GM18907 (cell line): ENCODE measurements around the gene MYRIP.

Source experiments
- ATAC-seq: cut with Tn5 transposase; IDR thresholded peaks from one replicate; pipeline ENCODE4 v1.9.1; 2021; ENCODE audit warnings: mild to moderate bottlenecking, moderate library complexity; ENCODE audit not compliant: unreplicated experiment

MYRIP gene

DNA sequence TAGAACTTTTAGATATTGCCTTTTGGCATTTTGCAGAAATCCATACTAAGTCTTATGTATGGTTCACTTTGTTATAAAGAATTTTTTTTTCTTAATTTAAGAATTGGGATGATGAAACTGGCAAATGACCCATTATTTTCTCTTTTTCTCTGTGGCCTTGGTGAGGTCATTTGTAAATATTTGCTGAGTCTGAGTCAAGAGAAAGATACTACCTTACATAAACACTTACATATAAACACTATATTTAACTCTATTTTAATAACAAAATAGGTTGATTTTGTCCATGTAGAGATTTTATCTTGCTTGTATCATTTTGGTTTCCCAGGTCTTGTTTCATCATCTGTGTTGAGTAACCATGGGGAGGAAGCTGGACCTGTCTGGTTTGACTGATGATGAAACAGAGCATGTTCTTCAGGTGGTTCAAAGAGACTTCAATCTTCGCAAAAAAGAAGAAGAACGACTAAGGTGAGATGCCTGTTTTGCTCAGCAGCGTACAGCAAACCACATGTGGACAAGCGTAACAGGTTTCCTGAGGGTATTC is 91.1 kb downstream of the MYRIP start:
- ATAC-seq = no peak

DNA sequence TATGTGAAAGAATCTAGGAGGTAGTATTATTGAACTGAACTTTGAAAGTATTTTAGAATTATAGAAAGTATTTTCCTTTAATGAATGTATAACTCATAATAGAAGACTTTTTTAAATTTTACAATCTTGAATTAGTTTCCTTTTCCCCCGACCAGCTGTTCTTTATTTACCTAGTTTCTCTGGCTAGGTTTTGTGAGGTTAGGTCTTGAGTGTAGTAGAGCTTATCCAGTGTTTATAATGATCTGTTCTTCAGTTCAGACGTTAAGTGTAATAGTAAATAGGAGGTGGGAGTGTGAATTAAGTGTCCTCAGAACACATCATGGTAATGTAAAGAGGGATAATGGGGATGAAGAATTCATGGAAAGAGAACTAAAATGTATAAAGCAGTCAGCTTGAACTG is 93.8 kb downstream of the MYRIP start:
- ATAC-seq = no peak

DNA sequence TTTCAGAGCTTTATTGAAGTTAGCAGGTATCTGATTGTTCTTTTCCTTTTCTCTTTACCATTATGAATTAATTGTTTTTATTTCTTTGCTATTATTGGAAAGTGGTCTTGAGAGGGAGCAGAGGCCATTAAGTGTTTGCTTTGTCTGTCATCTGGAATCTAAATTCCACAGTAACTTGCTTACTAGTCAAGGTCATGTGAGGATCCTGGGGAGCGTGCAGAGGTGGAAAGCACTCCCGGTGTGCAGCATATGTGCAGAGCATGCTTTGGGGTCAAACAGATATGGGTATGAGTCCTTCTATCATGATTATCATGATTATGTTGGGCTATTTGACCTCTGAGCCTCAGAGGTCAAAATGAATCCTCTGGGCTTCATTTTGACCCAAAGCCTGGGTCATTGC is 96.4 kb downstream of the MYRIP start:
- no peak for ATAC-seq

DNA sequence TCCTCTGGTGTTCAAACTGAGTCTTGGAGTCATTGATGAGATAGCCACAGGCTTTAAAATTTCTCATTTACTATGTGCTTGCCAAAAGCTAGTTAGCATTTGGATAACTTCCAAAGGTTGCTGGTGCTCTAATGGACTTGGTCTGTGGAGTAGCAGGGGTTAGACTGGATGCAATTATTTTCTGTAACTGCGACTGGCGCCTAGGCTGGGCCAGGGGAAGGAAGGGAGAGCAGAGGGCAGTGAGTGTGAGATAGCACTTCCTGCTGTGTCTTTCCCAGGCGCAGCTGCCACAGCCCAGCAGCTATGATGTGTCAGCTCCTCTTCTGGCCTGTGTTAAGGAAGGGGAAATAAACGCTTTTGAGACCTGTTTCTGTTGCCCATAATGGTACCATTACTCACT is 98.6 kb downstream of the MYRIP start:
- ATAC-seq = no peak

DNA sequence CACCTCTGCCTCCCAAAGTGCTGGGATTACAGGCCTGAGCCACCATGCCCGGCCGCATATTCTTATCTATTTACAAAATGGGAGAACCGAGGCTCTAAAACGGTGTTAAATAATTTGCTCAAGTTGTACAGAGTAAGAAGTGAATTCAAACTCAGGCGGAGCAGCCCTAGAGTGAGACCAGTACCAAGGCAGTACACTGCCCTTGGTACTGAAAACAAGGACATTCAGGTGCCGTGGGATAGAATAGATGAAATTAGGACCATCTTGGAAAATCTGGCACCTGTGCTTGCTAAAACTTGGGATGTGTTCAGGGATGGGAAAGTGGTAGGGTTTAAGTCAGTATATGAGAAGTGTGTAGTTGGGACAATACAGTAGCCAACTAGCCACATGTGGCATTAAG is 100.7 kb downstream of the MYRIP start:
- ATAC-seq = no peak

DNA sequence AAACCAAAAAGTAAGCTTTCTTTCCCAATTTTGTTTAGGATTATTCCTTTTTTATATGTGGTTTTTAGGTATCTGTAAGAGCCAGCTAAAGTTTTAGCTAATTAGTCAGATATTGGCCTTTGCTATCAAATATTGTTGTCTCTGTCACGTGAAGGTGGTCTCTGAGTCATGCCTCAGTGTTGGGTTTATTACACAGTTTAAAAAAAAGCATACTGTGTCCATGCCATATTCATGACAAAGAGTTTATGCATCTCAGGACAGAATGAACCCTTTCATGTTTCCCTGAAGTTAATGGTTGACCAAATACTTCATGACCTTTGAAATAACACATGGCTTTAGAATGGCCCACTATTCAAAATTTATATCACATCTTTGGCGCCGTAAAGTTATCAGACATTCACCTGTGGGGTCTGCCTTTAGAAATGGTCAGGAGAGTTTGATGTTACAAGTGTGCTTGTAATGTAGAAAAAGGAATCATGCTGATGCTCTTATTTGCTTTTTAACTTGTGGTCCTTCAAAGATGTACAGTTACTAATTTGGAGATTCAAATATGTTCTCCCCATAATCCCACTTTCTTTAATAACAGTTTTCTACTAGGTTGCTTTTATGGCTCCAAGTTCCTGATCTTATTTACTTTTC is 101.5 kb downstream of the MYRIP start:
- no peak for ATAC-seq

DNA sequence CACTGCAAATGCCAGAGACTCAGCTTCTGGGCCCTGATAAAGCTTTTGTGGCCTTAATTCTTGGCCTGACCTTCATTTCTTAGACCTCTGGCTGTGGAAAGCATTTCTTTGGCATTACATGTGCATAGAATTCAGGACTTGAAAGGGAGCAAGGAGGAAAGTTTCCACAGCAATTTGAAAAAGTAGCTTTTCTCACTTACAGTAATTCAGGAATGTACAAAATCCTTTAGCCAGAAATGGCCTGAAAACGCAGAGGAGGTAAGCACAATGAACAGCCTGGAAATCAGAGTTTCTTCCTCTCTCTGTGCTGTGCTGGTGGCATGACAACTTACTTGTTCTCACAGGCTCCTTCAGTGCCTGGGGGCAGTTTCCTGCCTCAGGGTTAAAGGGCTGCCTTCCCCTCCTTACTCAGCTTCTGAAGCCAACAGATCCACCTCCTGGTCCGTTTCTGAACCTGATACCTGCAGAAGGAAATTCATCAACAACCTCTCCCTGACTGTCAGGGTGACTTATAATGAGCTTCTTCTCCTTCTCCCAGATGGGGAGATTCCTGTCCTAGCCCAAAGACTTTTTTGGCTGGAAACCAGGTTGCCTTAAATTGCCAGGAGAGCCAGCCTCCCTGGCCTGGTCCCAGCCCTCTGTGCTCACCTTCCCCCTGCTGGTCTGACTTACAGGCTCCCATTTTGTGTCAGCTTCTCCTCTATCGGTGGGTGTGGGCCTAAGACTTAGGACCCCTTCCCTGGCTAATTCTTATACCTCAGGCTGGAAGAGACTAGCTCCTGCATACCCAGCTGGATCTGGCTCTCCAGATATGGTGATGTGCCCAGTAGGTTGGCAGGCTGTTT is 102.3 kb downstream of the MYRIP start:
- no peak for ATAC-seq

DNA sequence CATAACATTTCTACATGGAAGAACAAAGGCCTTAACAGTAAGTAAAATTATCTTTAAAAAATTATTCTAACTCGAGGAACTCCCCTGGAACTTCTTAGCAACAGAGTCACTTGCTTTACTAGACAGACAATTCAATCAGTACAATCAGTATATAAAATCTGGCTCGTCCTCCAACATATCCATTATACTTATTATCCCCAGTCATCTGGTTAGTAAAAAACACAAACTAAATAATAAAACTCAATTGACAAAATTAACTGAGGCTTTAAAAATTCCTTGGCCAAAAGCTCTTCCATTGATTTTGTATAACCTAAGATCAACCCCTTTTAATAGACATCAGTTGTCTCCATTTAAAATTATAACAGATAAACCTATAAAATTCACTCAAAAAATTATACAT is 105.6 kb downstream of the MYRIP start:
- no peak for ATAC-seq

DNA sequence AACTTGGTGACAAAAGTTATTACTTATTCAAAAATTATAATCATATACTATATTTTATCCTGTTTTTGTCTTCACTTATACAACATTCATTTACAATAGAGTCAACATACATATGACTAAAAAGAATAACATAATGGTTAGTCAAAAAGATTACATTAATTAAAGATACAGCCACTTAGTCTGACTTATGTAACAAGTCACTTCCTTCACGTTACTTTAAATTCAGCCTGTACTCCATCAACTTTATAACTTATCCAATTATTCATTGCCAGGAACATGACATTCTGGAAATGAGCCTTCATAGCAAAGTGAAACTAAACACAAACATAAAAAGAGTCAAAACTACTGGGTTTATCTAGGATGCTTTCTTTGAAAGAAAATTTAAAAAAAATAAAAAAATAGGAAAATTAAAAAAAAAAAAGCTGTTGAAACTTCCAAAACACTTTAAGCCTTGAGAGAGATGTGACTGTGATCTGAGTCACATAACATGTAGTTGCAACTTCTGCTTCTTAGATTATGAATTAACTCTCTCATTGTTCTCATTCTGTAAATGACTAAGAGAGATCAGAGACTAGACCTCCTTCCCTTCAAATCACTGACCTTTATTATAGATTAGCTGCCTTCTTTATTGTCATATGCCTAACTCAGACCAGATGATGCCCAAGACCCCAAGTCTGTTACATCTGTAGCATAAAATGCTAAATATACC is 107.8 kb downstream of the MYRIP start:
- peak; percentile 90 for ATAC-seq

DNA sequence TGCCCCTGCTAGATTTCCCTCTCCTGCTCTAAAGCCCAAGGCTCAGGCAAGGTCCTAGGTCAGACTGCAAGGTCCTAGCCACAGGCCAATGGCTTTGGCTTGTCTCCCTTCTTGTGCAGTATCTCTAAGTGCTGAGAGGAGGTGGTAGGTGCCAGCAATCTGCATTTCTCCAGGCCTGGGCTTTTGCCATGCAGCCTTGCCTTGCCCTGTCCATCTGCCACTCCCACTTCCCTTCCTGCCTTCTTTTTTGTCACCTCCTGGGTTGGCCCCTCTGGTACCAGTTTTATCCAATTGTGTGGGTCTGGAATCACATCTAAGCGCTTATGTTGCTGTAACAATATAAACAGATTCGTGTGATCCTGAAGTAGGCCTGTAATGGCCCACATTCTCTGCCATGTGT is 109.9 kb downstream of the MYRIP start:
- no peak for ATAC-seq

DNA sequence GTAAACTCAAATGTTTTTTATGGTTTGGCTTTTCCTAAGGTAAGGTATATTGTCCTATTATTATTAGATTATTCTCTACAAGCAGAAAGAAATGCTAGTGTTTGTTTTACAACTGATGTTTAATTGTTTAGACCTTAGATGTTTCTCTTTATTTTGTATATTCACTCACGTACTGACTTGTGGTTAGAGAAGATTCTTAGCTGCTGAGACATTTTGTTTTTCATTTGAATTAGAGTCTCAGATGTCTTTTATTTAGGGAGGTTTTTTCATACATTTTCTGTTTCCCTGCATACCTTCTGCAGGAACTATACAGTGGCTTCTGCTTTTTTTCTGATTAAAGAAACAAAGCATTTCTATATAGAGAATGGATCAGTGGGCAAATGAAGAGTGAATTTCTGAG is 110.9 kb downstream of the MYRIP start:
- no peak for ATAC-seq

DNA sequence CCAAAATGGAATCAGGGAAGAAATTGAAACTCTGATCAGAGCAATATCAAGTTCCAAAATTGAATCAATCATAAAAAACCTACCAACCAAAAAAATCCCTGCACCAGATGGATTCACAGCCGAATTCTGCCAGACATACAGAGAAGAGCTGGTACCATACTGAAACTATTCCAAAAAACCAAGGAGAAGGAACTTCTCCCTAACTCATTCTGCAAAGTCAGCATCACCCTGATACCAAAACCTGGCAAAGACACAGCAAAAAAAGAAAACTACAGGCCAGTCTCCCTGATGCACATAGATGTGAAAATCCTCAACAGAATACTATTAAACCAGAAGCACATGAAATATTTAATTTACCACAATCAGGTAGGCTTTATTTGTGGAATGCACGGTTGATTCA is 118.1 kb downstream of the MYRIP start:
- no peak for ATAC-seq

DNA sequence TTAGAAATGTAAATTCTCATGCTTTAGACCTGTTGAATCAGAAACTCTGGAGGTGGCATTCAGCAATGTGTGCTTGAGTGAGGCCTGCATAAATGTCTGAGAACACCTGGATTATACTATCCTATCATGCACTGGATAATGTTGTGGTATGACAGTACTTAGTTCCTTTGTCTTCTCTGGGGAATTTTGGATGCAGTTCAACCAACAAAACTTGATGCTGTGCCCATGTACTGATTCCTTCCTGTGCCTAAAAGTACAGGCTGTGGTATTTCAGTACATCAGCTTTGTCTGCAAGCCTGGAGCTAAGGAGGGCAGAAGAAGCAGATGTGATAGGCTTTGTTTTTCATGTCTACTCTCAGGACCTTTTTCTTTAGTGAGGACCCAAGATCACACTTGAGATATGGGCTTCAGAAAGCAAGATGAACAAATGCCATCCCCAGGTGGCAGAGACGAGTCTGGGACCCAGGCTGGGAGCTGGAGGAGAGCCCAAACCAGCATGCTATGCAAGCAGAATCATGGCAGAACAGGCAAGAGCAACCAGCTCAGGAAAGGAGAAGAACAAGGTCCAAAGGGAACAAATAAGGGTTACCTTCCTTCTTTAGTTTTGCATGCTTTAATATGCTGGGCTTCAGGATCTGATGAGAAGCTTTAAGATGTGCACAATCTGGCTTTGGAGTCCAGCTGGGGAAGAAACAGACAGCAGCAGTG is 124.7 kb downstream of the MYRIP start:
- ATAC-seq = no peak

DNA sequence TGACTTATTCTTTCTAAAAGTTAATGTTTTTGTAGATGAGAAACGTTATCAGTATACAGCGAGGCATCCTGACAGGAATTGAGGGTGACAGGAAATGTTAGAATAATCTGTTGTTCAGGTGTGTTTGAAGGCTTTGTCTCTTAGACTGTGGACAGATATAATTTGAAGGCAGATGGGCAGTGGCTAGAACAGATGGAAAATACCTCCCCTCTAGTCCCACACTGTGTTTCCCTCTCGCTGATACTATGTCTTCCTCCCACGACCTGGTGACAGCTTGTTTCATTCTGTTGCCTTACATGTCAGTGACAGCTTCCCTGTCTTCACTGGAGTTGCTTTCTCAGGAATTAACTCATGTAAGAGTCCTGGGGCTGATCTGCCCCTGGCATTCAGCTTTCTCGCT is 125.3 kb downstream of the MYRIP start:
- ATAC-seq = no peak

DNA sequence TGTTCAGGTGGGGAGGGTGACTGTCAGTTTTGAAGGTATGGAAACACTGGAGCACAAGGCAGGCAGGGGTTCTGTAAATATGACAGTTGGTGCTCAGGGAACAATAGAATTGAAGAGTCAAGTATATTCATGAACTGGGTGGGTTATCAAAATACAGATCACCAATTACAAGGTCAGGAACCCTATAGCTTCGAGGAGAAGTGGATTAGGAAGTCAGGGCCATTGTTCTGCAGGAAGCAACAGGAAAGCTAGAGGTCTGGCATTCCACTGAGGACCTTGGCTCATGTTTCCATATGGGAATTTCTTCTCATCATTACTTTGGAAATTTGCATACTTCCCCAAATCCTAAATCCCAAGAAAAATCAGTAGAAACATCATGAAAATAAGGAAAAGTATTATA is 125.9 kb downstream of the MYRIP start:
- no peak for ATAC-seq

DNA sequence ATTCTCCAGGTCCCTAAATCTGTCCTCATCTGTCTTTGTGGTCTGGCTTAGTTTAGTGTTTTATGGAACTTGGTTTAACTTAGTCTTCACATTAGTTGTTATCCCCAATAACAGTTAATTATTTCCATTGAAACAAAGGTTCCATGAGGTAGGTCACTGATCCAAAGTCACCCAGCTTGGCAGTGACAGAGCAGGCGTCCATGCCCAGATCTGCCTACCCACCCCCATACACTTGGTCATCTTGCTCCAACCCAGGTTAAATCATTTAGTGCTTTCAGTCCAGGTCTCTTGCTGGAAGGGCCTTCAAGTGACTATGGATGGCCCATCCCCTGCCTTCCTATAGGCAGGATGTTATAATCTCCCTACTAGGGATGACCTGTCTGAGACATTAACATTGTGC is 127.4 kb downstream of the MYRIP start:
- ATAC-seq = no peak

DNA sequence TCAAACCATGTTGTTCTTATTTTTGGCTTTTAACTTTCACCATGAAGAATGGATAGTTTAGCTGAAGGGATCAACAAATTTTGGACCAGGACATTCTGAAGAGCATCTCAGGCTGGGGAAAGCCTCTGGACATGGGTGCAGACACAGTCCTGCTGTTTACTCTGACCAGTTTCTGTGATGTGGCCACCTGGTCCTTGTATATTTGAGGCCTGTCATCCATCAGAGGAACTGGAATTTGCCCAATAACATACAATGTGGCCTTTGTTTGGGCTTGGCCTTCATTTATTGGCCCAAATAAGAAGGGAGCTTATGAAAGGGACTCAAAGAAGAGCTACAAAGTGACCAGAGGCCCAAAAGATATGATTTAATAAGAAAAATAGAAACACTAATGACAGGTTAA is 127.9 kb downstream of the MYRIP start:
- ATAC-seq = no peak

DNA sequence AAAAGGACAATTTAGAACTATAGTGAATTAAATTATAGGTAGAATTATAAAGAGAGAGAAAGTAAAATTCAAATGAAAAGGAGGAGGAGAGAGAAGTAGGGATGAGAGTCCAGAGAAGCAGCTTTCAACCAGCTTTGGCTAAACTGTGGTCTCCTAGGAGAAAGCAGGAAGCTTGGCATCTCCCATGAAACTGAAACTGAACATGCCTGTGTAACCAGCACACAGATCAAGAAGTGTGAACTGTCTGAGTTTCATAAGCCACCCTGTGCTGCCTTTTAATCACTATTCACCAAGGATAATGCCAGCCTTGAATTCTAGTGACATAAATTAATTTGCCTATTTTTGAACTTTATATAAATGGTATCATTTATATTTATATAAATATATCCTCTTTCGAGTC is 128.5 kb downstream of the MYRIP start:
- peak; percentile 85 for ATAC-seq

DNA sequence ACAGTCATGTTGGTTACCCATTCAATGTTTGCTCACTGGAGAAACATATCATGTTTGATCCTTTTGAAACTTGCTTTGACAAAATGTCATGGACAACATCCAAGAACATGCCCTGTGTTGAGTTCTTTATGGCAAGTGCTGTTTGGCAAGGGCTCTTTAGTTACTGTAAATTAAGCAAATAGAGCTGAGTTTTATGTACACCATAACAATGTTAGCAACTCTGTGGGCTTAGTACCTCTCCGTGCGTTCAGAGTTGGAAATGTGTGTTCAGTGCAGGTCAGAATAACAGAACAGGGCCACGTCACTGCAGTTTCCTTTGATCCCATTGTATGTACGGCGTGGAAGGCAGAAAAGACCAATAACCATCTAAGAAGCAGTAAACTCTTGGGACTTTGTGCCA is 132.5 kb downstream of the MYRIP start:
- no peak for ATAC-seq

DNA sequence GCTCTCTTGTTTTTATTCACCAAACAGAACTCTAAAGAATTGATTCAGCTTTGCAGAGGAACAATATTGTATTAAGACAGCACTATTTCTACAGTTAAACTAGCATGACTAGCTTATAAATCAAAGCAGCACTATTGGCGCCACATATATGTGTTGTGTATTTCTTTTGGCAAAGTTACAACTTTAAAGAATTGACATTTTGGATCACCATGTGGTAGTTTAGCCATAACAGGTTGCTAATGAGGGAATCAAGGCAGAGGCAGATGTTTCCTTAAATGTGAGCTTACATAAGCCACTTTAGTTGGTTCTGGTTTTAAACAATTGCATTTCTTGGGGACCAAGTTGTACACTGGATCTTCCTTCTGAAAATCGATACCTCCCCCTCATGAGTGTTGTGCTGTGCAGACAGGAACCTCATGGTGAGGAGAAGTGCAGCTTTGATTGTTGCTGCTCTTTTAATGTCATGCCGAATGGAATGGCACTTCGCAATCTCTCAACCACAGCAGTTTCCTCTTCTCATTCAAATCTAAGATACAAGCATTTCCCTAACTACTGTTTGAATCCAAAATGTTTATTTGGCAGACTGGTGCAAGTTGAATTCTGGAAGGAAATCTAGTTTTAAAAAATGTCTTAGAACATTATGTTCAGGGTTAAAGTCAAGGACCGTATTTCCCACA is 151.2 kb downstream of the MYRIP start:
- no peak for ATAC-seq

DNA sequence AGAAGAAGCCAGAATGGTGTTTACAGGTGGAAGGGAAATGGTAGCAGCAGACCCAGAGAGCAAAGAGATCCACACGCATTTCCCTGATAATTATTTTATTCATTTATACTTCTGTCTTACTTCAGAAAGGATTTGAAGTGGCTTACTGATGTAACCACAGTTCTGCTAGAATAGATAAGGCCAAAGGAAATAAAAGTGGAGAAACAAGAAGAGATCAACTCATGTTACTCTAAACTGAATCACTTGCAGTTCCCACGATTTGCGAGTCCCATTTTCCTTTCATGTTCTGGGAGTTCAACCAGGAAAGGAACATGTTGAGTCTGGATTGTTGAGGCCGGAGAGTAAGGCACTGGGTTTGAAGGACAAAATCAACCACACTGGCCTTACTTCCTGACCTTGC is 151.8 kb downstream of the MYRIP start:
- ATAC-seq = no peak
